A549 (cell line): ENCODE results near the gene DIPK1B.

Experiments used
- BHLHE40 ChIP-seq: IDR thresholded peaks from 2 replicates; pipeline ENCODE4 v1.6.1; 2012; ENCODE audit warnings: low read depth, low read length, inconsistent platforms
- JUN ChIP-seq, 2 experiments: fragments of >200 bp; sonication (Bioruptor Twin); formaldehyde crosslinking; IDR thresholded peaks; 2 replicates in 1 of 2; 3 replicates in 1 of 2; pipeline ENCODE4 v1.6.1; 2016 to 2017
- RCOR1 ChIP-seq: fragments of 150-350 bp; IDR thresholded peaks from 2 replicates; pipeline ENCODE4 v1.6.1; 2014; ENCODE audit warnings: antibody characterized with exemption, low read length, low read depth
- TF ChIP-seq, protein P1 (sequence below): fragments of >200 bp; sonication (Bioruptor Twin); formaldehyde crosslinking; IDR thresholded peaks from 3 replicates; pipeline ENCODE4 v1.5.1; 2016

DNA sequence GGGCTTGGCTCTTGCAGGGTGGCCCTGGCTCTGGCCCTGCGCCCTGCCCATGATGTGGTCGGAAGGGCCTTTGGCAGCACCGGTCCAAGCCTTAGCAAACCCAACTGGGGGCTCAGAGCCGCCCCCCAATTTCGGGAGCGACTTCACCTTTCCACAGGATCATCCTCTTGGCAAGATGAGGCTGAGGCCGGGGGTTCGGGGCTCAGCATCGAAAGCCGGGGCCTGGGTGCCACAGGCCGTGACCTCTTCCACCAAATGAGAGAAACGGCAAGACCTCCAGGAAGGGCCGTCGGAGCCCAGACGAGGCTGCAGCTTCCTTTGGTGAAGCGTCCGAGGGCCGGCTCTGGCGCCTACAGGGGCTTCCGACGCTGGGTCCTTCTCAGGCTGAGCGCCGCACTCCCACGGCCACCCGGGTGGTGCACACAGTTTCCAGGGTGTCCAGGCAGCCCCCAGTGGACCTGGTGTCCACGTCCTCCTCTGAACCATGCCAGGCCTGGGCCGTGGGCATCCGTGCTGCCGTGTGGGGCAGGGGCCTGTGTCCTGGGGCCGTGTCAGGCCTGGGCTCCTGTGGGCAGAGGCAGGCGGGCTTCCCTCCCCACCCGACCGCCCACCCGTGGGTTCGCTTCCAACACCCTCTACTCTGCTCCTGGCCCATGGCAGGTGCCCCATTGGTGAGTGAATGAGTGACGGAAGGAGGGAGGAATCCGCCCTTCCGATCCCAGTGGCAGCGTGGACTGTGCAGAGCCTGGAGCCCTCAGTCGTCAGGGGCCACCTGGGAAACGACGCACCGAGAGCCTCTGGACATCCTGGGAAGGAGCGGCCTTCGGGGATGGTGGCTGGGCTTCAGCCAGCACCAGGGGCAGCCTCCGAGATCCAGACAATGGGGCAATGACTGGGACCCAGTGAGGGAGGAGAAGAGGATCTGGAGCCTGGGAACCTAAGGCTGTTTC is 19.9 kb upstream of the DIPK1B start:
- TF ChIP-seq, protein P1, sequence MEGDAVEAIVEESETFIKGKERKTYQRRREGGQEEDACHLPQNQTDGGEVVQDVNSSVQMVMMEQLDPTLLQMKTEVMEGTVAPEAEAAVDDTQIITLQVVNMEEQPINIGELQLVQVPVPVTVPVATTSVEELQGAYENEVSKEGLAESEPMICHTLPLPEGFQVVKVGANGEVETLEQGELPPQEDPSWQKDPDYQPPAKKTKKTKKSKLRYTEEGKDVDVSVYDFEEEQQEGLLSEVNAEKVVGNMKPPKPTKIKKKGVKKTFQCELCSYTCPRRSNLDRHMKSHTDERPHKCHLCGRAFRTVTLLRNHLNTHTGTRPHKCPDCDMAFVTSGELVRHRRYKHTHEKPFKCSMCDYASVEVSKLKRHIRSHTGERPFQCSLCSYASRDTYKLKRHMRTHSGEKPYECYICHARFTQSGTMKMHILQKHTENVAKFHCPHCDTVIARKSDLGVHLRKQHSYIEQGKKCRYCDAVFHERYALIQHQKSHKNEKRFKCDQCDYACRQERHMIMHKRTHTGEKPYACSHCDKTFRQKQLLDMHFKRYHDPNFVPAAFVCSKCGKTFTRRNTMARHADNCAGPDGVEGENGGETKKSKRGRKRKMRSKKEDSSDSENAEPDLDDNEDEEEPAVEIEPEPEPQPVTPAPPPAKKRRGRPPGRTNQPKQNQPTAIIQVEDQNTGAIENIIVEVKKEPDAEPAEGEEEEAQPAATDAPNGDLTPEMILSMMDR = no peak
- no peak for TF ChIP-seq JUN (IDR thresholded peaks at IDR 0.05)
- no peak for TF ChIP-seq BHLHE40
- TF ChIP-seq RCOR1 = no peak
